ENCODE data around the gene YTHDF2.

DNA sequence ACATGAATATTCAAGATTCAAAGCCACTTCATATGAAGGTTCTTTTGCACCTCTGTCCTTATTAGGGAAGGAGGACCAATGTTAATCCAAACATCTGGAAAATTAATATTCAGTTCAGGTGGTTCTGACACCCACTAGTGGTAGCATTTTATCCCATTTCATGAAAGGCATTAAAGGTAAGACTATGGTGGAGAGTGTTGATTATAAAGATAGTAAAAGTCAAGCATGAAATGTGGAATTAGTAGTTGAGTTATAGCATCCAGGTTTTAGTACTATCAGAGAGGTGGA, 17.5 kb upstream of the YTHDF2 start:
- TF ChIP-seq POLR2AphosphoS5 (IDR thresholded peaks at IDR 0.05; ENCODE audit: borderline replicate concordance, low read depth, low read length) (no peak), EZH2 (IDR thresholded peaks at IDR 0.05) (no peak)

Measured in SK-N-MC (cell line).